Uterus (tissue), 2 donors: ENCODE results near the gene STAG2.

Experiments used
- CTCF ChIP-seq, 4 experiments: fragments of 200-600 bp in 2 of 4; fragments of 450-650 bp in 2 of 4; sonication (generic) in 2 of 4; IDR thresholded peaks; one replicate each; pipeline ENCODE4 v1.5.1; 2016 to 2019; ENCODE audit warnings: antibody characterized with exemption in 4 of 4, mild to moderate bottlenecking in 2 of 4, moderate library complexity in 1 of 4
- POLR2A ChIP-seq, 2 donors: fragments of 450-650 bp; IDR thresholded peaks; one replicate each; pipeline ENCODE4 v1.6.1; 2016; ENCODE audit warnings: antibody characterized with exemption in 2 of 2, mild to moderate bottlenecking in 1 of 2, moderate library complexity in 1 of 2

GRCh38 chrX:123990169-123990568 lies 28.7 kb downstream of the STAG2 start:
- TF ChIP-seq CTCF (IDR thresholded peaks at IDR 0.05) (no peak), POLR2A (IDR thresholded peaks at IDR 0.05) (no peak)
